H9 (cell line): ENCODE measurements around the gene CFDP1. TPM values are rescaled to one million over a fixed set of nuclear protein-coding genes. Genes with fewer than 3 reads are reported as not detected.
A peak's percentile ranks its signal among the peaks of the same experiment; 100 is the strongest.

ENCODE experiments used
- DNase-seq: peaks from one replicate; pipeline ENCODE4 v3.0.0-alpha.2; 2017
- H2AFZ ChIP-seq: one replicate; pipeline ENCODE4 v1.6.1; 2013; ENCODE audit warnings: mild to moderate bottlenecking, low read length, control low read depth, moderate library complexity
- H2AK5ac ChIP-seq: 2 replicates; pipeline ENCODE4 v1.6.1; 2013; ENCODE audit warnings: low read length, control low read depth, mixed read lengths; ENCODE audit not compliant: insufficient read length
- H2BK120ac ChIP-seq: one replicate; pipeline ENCODE4 v1.6.1; 2013; ENCODE audit warnings: low read depth, mild to moderate bottlenecking, low read length, control low read depth, inconsistent platforms; ENCODE audit not compliant: poor library complexity, severe bottlenecking
- H2BK12ac ChIP-seq: 2 replicates; pipeline ENCODE4 v1.6.1; 2013; ENCODE audit warnings: low read length, control low read depth, mixed read lengths, low read depth; ENCODE audit not compliant: insufficient read length
- H2BK15ac ChIP-seq: 2 replicates; pipeline ENCODE4 v1.6.1; 2013; ENCODE audit warnings: low read depth, low read length, control low read depth
- H2BK20ac ChIP-seq: one replicate; pipeline ENCODE4 v1.6.1; 2013; ENCODE audit warnings: low read depth, mild to moderate bottlenecking, low read length, control low read depth, inconsistent platforms; ENCODE audit not compliant: poor library complexity, severe bottlenecking
- H2BK5ac ChIP-seq: 2 replicates; pipeline ENCODE4 v1.6.1; 2013; ENCODE audit warnings: low read length, control low read depth, mixed read lengths; ENCODE audit not compliant: insufficient read length
- H3K14ac ChIP-seq: 2 replicates; pipeline ENCODE4 v1.6.1; 2013; ENCODE audit warnings: low read length, control low read depth; ENCODE audit not compliant: insufficient read depth
- H3K18ac ChIP-seq: 2 replicates; pipeline ENCODE4 v1.6.1; 2013; ENCODE audit warnings: low read depth, mild to moderate bottlenecking, mixed read lengths, low read length, control low read depth; ENCODE audit not compliant: insufficient read length
- H3K23ac ChIP-seq: 2 replicates; pipeline ENCODE4 v1.6.1; 2013; ENCODE audit warnings: low read length, control low read depth, mixed read lengths, low read depth; ENCODE audit not compliant: insufficient read length
- H3K23me2 ChIP-seq: 2 replicates; pipeline ENCODE4 v1.6.1; 2013; ENCODE audit warnings: low read depth, mild to moderate bottlenecking, mixed read lengths, low read length, control low read depth; ENCODE audit not compliant: insufficient read length, poor library complexity, severe bottlenecking
- H3K27ac ChIP-seq: 2 replicates; pipeline ENCODE4 v1.5.1; 2013; ENCODE audit warnings: low read length, control low read depth, mixed read lengths, low read depth; ENCODE audit not compliant: insufficient read length
- H3K27me3 ChIP-seq: 2 replicates; pipeline ENCODE4 v1.6.1; 2013; ENCODE audit warnings: low read length, control low read depth, inconsistent platforms; ENCODE audit not compliant: insufficient read depth
- H3K4ac ChIP-seq: 2 replicates; pipeline ENCODE4 v1.6.1; 2013; ENCODE audit warnings: low read depth, mild to moderate bottlenecking, control low read depth, inconsistent platforms, low read length, moderate library complexity
- H3K4me1 ChIP-seq: 2 replicates; pipeline ENCODE4 v1.6.1; 2013; ENCODE audit warnings: low read length, control low read depth, inconsistent platforms; ENCODE audit not compliant: insufficient read depth
- H3K4me2 ChIP-seq: 2 replicates; pipeline ENCODE4 v1.6.1; 2013; ENCODE audit warnings: low read length, control low read depth, mixed read lengths; ENCODE audit not compliant: insufficient read length, insufficient read depth
- H3K56ac ChIP-seq: 2 replicates; pipeline ENCODE4 v1.6.1; 2013; ENCODE audit warnings: low read depth, mild to moderate bottlenecking, mixed read lengths, low read length, control low read depth; ENCODE audit not compliant: insufficient read length
- H3K79me1 ChIP-seq: 2 replicates; pipeline ENCODE4 v1.6.1; 2013; ENCODE audit warnings: low read depth, mild to moderate bottlenecking, moderate library complexity, low read length, control low read depth, inconsistent platforms; ENCODE audit not compliant: insufficient read depth, poor library complexity, severe bottlenecking
- H3K79me2 ChIP-seq: 2 replicates; pipeline ENCODE4 v1.6.1; 2013; ENCODE audit warnings: low read length, control low read depth, inconsistent platforms; ENCODE audit not compliant: insufficient read depth
- H3K9ac ChIP-seq: 2 replicates; pipeline ENCODE4 v1.6.1; 2013; ENCODE audit warnings: low read length, control low read depth, mixed read lengths; ENCODE audit not compliant: insufficient read length; ENCODE audit errors: extremely low read depth
- H3K9me3 ChIP-seq: one replicate; pipeline ENCODE4 v1.6.1; 2013; ENCODE audit warnings: low read depth, low read length, inconsistent platforms; ENCODE audit not compliant: control insufficient read depth
- H3T11ph ChIP-seq: one replicate; pipeline ENCODE4 v1.6.1; 2013; ENCODE audit warnings: mild to moderate bottlenecking, low read length, control low read depth, inconsistent platforms
- H4K20me1 ChIP-seq: one replicate; pipeline ENCODE4 v1.6.1; 2013; ENCODE audit not compliant: control insufficient read depth, insufficient read length, insufficient read depth
- H4K5ac ChIP-seq: 2 replicates; pipeline ENCODE4 v1.6.1; 2013; ENCODE audit warnings: low read depth, mild to moderate bottlenecking, mixed read lengths, low read length, control low read depth; ENCODE audit not compliant: insufficient read length
- H4K8ac ChIP-seq: replicated peaks from 2 replicates; pipeline ENCODE4 v1.6.1; 2013; ENCODE audit warnings: low read length, control low read depth, mixed read lengths, low read depth; ENCODE audit not compliant: insufficient read length
- H4K91ac ChIP-seq: 2 replicates; pipeline ENCODE4 v1.6.1; 2013; ENCODE audit warnings: low read depth, mild to moderate bottlenecking, moderate library complexity, mixed read lengths, low read length, control low read depth; ENCODE audit not compliant: insufficient read length
- H3K27ac Mint-ChIP-seq, 3 experiments: 2 replicates in 2 of 3; 3 replicates in 1 of 3; pipeline ENCODE4 v1.8.0; 2020 to 2021; ENCODE audit warnings: mixed read lengths in 3 of 3, mild to moderate bottlenecking in 1 of 3, moderate library complexity in 1 of 3
- H3K27me3 Mint-ChIP-seq: 2 replicates; pipeline ENCODE4 v1.8.0; 2021; ENCODE audit warnings: low read depth, mild to moderate bottlenecking, moderate library complexity, mixed read lengths
- H3K36me3 Mint-ChIP-seq, 3 experiments: 2 replicates in 2 of 3; 3 replicates in 1 of 3; pipeline ENCODE4 v1.8.0; 2020 to 2021; ENCODE audit warnings: low read depth in 3 of 3, mixed read lengths in 3 of 3; ENCODE audit not compliant: insufficient read depth in 1 of 3
- H3K4me1 Mint-ChIP-seq, 2 experiments: 2 replicates each; pipeline ENCODE4 v1.8.0; 2020; ENCODE audit warnings: mixed read lengths in 2 of 2
- H3K4me3 Mint-ChIP-seq, 2 experiments: 2 replicates in 1 of 2; 3 replicates in 1 of 2; pipeline ENCODE4 v1.8.0; 2020 to 2021; ENCODE audit warnings: mild to moderate bottlenecking in 2 of 2, mixed read lengths in 2 of 2, moderate library complexity in 1 of 2
- H3K9me3 Mint-ChIP-seq, 2 experiments: 2 replicates in 1 of 2; 3 replicates in 1 of 2; pipeline ENCODE4 v1.8.0; 2020; ENCODE audit warnings: mild to moderate bottlenecking in 2 of 2, mixed read lengths in 2 of 2, moderate library complexity in 1 of 2
- CTCF ChIP-seq: fragments of 200-600 bp; sonication (generic); conservative IDR thresholded peaks from 3 replicates; pipeline ENCODE4 v1.8.0; 2021; ENCODE audit warnings: antibody characterized with exemption, mild to moderate bottlenecking
- WGBS: extraction: QIAGEN DNeasy Blood & Tissue Kit; methylation state at CpG from one replicate; pipeline ENCODE4 v1.1.7; 2013; ENCODE audit warnings: missing lambda C conversion rate, low lambda C conversion rate, mixed read lengths; ENCODE audit not compliant: insufficient read length; ENCODE audit errors: extremely low coverage; 5-methylcytosine and 5-hydroxymethylcytosine counted together
- total RNA-seq: library from RNA; stranded (reverse); gene quantifications from 2 replicates; pipeline ENCODE4 v1.2.1, GENCODE V29; 2021

The CFDP1 gene
- total RNA-seq, 1 experiment from 2014 or later: 89.2 TPM

GRCh38 chr16:75398333-75398732 lies 35.0 kb downstream of the CFDP1 start:
- no peak overlapping the region for H4K5ac ChIP-seq

More at GRCh38 chr16:75398333-75398732, 35.0 kb downstream of the CFDP1 start:
- no peak for TF ChIP-seq CTCF
- no peak overlapping the region for H2AK5ac ChIP-seq
- no peaks in the 10 kb centered on the region for H3K4me1 ChIP-seq
- H2BK15ac ChIP-seq: no peak overlapping the region
- no peak overlapping the region for H3K14ac ChIP-seq
- no peaks in the 10 kb centered on the region for H4K20me1 ChIP-seq
- H3K9me3 Mint-ChIP-seq: no peaks in the 10 kb centered on the region
- no peak overlapping the region for H2BK5ac ChIP-seq
- peak overlapping the region in 2 of 3 experiments; percentile 36 to 70; a peak in 2 of 7 replicates for H3K27ac Mint-ChIP-seq
- no peak overlapping the region for H4K91ac ChIP-seq
- H3K56ac ChIP-seq: no peak overlapping the region
- H3K79me2 ChIP-seq: no peaks in the 10 kb centered on the region
- no peak overlapping the region for H3K4me2 ChIP-seq
- WGBS: no CpG with 5 or more reads among the region's 1 CpG
- no peak overlapping the region for H3K4ac ChIP-seq
- no peaks in the 10 kb centered on the region for H3K9me3 ChIP-seq
- peaks cover 6 to 12% of the 10 kb centered on the region in 2 experiments for H3K4me1 Mint-ChIP-seq
- H2BK120ac ChIP-seq: no peak overlapping the region
- H3K4me3 Mint-ChIP-seq: no peak overlapping the region
- no peak overlapping the region for H3K18ac ChIP-seq
- no peak overlapping the region for H2BK20ac ChIP-seq
- H3K9ac ChIP-seq: no peak overlapping the region
- H3K27me3 ChIP-seq: no peaks in the 10 kb centered on the region
- H3K79me1 ChIP-seq: no peaks in the 10 kb centered on the region
- no peak overlapping the region for H2AFZ ChIP-seq
- H3K36me3 Mint-ChIP-seq: peaks cover 15 to 34% (median 30%) of the 10 kb centered on the region in 3 experiments; a peak in 6 of 7 replicates
- no peak overlapping the region for H3K23ac ChIP-seq
- H3K27me3 Mint-ChIP-seq: no peaks in the 10 kb centered on the region
- no peak overlapping the region for H3T11ph ChIP-seq
- H2BK12ac ChIP-seq: no peak overlapping the region
- H4K8ac ChIP-seq: no peak overlapping the region
- no peak overlapping the region for H3K27ac ChIP-seq
- no peak for DNase-seq
- no peaks in the 10 kb centered on the region for H3K23me2 ChIP-seq
